ENCODE data around the gene ADARB1.
"Not testable (repeated sequence)": the region's sequence is repeated elsewhere in the genome, so short reads cannot be mapped to it uniquely, and the experiment has no call there.

Gene ADARB1

GRCh38 chr21:45136500-45136899, 62.1 kb downstream of the ADARB1 start:
- peak overlapping the region; percentile 50 to 80 (median 65) for H3K4me2 ChIP-seq
- no peak for TF ChIP-seq Cebpa-rat (IDR thresholded peaks at IDR 0.05)
- H3K9ac ChIP-seq: peak overlapping the region in 5 of 11 experiments; percentile 2 to 40 (median 10); a peak in 6 of 22 replicates
- H4K20me1 ChIP-seq: peaks cover 0 to 91% (median 72%) of the 10 kb centered on the region in 11 experiments; a peak in 19 of 22 replicates
- H3K4me1 ChIP-seq: peaks cover 42 to 82% (median 62%) of the 10 kb centered on the region in 10 experiments
- H3K9me3 ChIP-seq (replicated peaks in 1 of 11): no peaks in the 10 kb centered on the region
- H3K36me3 ChIP-seq: peaks cover 0 to 21% (median 4%) of the 10 kb centered on the region in 11 experiments; a peak in 7 of 22 replicates
- H3K4me3 ChIP-seq: no peak overlapping the region
- peaks cover 0 to 20% (median 0%) of the 10 kb centered on the region in 11 experiments; a peak in 3 of 22 replicates for H3K27me3 ChIP-seq
- H3K27ac ChIP-seq: 0 out of 22 replicates have a peak overlapping the region, but pooled peaks of 1 of the 11 experiments have one; percentile 29

GRCh38 chr21:45136927-45137611, 62.7 kb downstream of the ADARB1 start:
- Histone ChIP-seq H3K9ac (peak overlapping the region in 1 of 11 experiments; percentile 36; a peak in 2 of 22 replicates), H3K27ac (no peak overlapping the region), H3K36me3 (peaks cover 0 to 27% (median 4%) of the 10 kb centered on the region in 11 experiments; a peak in 7 of 22 replicates), H4K20me1 (peaks cover 0 to 93% (median 76%) of the 10 kb centered on the region in 11 experiments; a peak in 19 of 22 replicates), H3K4me1 (peaks cover 36 to 77% (median 56%) of the 10 kb centered on the region in 10 experiments), H3K4me3 (no peak overlapping the region), H3K27me3 (peaks cover 0 to 20% (median 0%) of the 10 kb centered on the region in 11 experiments; a peak in 3 of 22 replicates), H3K4me2 (peak overlapping the region in 10 of 11 experiments; percentile 60 to 80 (median 66); a peak in 17 of 22 replicates), H3K9me3 (replicated peaks in 1 of 11) (no peaks in the 10 kb centered on the region)
- no peak for TF ChIP-seq Cebpa-rat (IDR thresholded peaks at IDR 0.05)

GRCh38 chr21:45137612-45137937, 63.2 kb downstream of the ADARB1 start:
- H3K36me3 ChIP-seq: peaks cover 0 to 32% (median 6%) of the 10 kb centered on the region in 11 experiments; a peak in 12 of 22 replicates
- H3K4me2 ChIP-seq: peak overlapping the region in 3 of 11 experiments; percentile 2 to 62 (median 10); a peak in 1 of 22 replicates
- H4K20me1 ChIP-seq: peaks cover 0 to 98% (median 73%) of the 10 kb centered on the region in 11 experiments; a peak in 19 of 22 replicates
- H3K4me3 ChIP-seq: no peak overlapping the region
- no peaks in the 10 kb centered on the region for H3K9me3 ChIP-seq (replicated peaks in 1 of 11)
- H3K27me3 ChIP-seq: peaks cover 0 to 20% (median 0%) of the 10 kb centered on the region in 11 experiments; a peak in 3 of 22 replicates
- peaks cover 31 to 71% (median 51%) of the 10 kb centered on the region in 10 experiments for H3K4me1 ChIP-seq
- TF ChIP-seq Cebpa-rat (IDR thresholded peaks at IDR 0.05): no peak
- no peak overlapping the region for H3K27ac ChIP-seq
- no peak overlapping the region for H3K9ac ChIP-seq

- no peak for TF ChIP-seq Cebpa-rat (IDR thresholded peaks at IDR 0.05)
- Histone ChIP-seq H3K36me3 (peaks cover 0 to 40% (median 14%) of the 10 kb centered on the region in 11 experiments; a peak in 13 of 22 replicates), H4K20me1 (peaks cover 0 to 98% (median 73%) of the 10 kb centered on the region in 11 experiments; a peak in 19 of 22 replicates), H3K4me1 (peaks cover 23 to 63% (median 43%) of the 10 kb centered on the region in 10 experiments), H3K4me2 (peak overlapping the region in 1 of 11 experiments; percentile 13; a peak in 1 of 22 replicates), H3K4me3 (no peak overlapping the region), H3K9me3 (replicated peaks in 1 of 11) (no peaks in the 10 kb centered on the region), H3K27me3 (peaks cover 0 to 20% (median 0%) of the 10 kb centered on the region in 11 experiments; a peak in 3 of 22 replicates), H3K9ac (peak overlapping the region in 1 of 11 experiments; percentile 25; a peak in 1 of 22 replicates), H3K27ac (no peak overlapping the region; a peak in 1 of 22 replicates)
These were observed 64.0 kb downstream of the ADARB1 start for GRCh38 chr21:45138199-45139002.

GRCh38 chr21:45139003-45139360, 64.6 kb downstream of the ADARB1 start:
- Histone ChIP-seq H4K20me1 (peaks cover 0 to 98% (median 72%) of the 10 kb centered on the region in 11 experiments; a peak in 19 of 22 replicates), H3K4me1 (peaks cover 20 to 60% (median 40%) of the 10 kb centered on the region in 10 experiments), H3K27me3 (peaks cover 0 to 20% (median 0%) of the 10 kb centered on the region in 11 experiments; a peak in 3 of 22 replicates), H3K36me3 (peaks cover 0 to 46% (median 18%) of the 10 kb centered on the region in 11 experiments; a peak in 13 of 22 replicates), H3K4me2 (0 out of 22 replicates have a peak overlapping the region, but pooled peaks of 1 of the 11 experiments have one; percentile 13)
- H3K9ac ChIP-seq; H3K27ac ChIP-seq; H3K9me3 ChIP-seq (replicated peaks in 1 of 11); H3K4me3 ChIP-seq: not testable (repeated sequence)

- Histone ChIP-seq H3K27me3 (peaks cover 0 to 20% (median 0%) of the 10 kb centered on the region in 11 experiments; a peak in 3 of 22 replicates), H4K20me1 (peaks cover 0 to 94% (median 68%) of the 10 kb centered on the region in 11 experiments; a peak in 19 of 22 replicates), H3K4me1 (peaks cover 20 to 56% (median 36%) of the 10 kb centered on the region in 10 experiments), H3K4me3 (no peak overlapping the region), H3K4me2 (no peak overlapping the region), H3K27ac (no peak overlapping the region), H3K36me3 (peaks cover 0 to 45% (median 18%) of the 10 kb centered on the region in 11 experiments; a peak in 15 of 22 replicates), H3K9me3 (replicated peaks in 1 of 11) (no peaks in the 10 kb centered on the region), H3K9ac (no peak overlapping the region)
- no peak for TF ChIP-seq Cebpa-rat (IDR thresholded peaks at IDR 0.05)
These were observed 65.1 kb downstream of the ADARB1 start for GRCh38 chr21:45139473-45139872.

GRCh38 chr21:45140346-45140940, 66.1 kb downstream of the ADARB1 start:
- Histone ChIP-seq H3K27me3 (peaks cover 0 to 13% (median 0%) of the 10 kb centered on the region in 11 experiments; a peak in 3 of 22 replicates), H3K4me1 (peaks cover 16 to 49% (median 26%) of the 10 kb centered on the region in 10 experiments), H4K20me1 (peaks cover 0 to 94% (median 67%) of the 10 kb centered on the region in 11 experiments; a peak in 19 of 22 replicates), H3K36me3 (peaks cover 0 to 41% (median 14%) of the 10 kb centered on the region in 11 experiments; a peak in 16 of 22 replicates), H3K27ac (no peak overlapping the region), H3K9me3 (replicated peaks in 1 of 11) (no peaks in the 10 kb centered on the region), H3K9ac (peak overlapping the region in 1 of 11 experiments; percentile 7; a peak in 2 of 22 replicates), H3K4me2 (peak overlapping the region in 6 of 11 experiments; percentile 9 to 41 (median 34); a peak in 8 of 22 replicates), H3K4me3 (no peak overlapping the region)
- TF ChIP-seq Cebpa-rat (IDR thresholded peaks at IDR 0.05): no peak

- H3K9ac ChIP-seq: not testable (repeated sequence)
These were observed 66.6 kb downstream of the ADARB1 start for GRCh38 chr21:45140944-45141343.

More at GRCh38 chr21:45140944-45141343, 66.6 kb downstream of the ADARB1 start:
- H3K27ac ChIP-seq; H3K27me3 ChIP-seq; H3K9me3 ChIP-seq (replicated peaks in 1 of 11); H3K4me3 ChIP-seq: not testable (repeated sequence)
- Histone ChIP-seq H3K4me1 (peaks cover 11 to 46% (median 21%) of the 10 kb centered on the region in 10 experiments), H3K36me3 (peaks cover 0 to 46% (median 14%) of the 10 kb centered on the region in 11 experiments; a peak in 16 of 22 replicates), H4K20me1 (peaks cover 0 to 94% (median 66%) of the 10 kb centered on the region in 11 experiments; a peak in 19 of 22 replicates), H3K4me2 (peak overlapping the region in 6 of 11 experiments; percentile 9 to 41 (median 34); a peak in 8 of 22 replicates)

All from BLaER1 treated with 17β-estradiol and CSF1 and Interleukin-3, amounts not matched to agents 10 nM and 100 nM (cell line).